Stimulated activated CD8-positive, alpha-beta memory T cell treated with anti-CD3 and anti-CD28 coated beads, Interleukin-15, amount 100 ng/mL, for 48 hours (primary cell): ENCODE measurements around the gene GPS1.

Source experiments
- DNase-seq, 2 donors: peaks; one replicate each; pipeline ENCODE4 v3.0.0-alpha.2; 2020; ENCODE audit warnings: low read depth in 2 of 2

GPS1 gene

GRCh38 chr17:82089723-82090548 lies 38.2 kb downstream of the GPS1 start:
- no peak for DNase-seq

DNA sequence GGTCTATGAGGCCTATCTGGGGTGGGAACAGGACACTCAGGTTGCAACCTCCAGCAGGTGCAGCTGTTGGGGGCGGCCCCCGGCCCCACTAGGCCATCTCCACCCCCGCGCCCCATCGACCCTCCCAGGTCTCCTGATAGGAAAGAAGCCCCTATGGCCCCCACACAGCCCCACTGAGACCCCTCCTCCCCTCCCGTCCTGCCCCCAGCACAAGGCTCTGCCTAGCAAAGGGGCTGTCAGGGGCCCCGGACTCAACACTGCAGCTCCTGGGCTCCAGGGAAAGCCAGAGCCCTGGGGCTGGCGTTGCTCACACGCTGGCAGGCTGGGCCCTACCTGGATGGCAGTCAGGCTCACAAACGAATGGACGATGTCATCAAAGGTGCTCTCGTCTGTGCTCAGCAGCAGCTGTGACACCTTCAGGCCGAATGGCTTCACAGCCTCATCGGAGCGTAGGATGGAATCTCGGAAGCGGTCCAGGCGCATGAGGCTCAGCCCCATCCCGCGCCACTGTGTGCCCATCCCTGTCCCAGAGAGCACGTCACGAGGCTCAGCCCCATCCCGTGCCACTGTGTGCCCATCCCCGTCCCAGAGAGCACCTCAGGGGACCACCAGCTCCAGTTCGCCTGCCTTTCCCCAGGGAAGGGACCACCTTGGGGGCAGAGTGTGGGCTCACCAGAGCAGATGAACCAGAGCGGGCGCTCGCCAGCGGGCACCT lies 39.0 kb downstream of the GPS1 start:
- DNase-seq, result no peak

DNA sequence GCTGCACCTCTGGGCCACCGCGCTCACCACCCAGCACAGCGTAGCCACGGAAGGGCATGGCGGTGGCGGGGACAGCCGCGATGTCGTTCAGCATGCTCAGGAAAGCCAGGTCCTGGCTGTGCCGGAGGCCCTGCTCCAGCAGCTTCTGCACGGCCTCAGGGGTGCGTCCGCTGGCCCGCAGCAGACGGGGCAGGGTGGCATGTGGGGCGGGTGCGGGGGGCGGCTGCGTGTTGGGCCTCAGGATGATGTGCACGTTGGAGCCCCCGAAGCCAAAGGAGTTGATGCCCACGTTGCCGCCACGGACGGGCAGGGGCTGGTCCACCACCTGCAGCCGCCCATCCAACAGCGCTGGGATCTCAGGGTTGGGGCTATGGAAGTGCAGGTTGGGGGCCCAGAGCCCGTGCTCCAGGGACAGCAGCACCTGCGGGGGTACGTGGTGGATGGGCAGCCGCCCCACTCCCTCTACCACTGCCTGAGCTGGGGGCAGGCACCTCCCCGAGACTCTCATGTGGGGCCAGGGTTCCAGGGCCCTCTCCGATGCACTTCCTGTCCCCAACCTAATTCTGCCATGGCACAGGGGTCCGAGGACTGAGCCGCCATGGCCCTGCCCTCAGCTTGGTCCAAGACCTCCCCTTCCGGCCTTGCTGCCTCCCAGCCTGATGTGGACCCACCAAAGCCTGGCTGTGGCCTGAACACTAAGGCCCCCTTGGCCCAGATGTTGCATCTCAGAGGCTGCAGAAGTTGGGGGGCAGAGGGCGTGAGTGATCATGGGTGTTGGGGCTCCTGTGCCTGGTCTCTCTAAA lies 39.8 kb downstream of the GPS1 start:
- DNase-seq, result no peak

DNA sequence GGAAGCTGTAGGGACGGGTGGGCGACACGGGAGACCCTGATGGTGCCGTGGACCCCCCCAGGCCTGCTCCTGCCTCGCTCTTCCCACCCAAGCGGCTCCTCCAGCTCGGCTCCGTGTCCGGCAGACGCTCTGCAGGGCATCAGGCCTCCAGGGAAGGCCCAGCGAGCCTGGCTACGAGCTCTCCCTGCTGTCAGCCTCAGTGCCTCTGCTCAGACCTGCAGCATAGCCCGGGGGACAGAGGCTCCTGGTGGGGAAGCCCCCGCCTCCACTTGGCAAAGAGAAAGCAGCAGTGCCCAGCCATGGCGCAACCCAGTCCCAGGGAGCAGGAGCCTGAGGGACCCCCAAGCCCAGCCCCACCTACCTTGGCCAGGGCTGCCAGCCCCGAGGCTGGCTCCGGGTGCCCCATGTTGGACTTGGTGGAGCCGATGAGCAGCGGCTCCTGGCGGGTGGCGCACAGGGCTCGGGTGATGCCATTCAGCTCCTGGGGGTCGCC lies 40.4 kb downstream of the GPS1 start:
- DNase-seq, result no peak

- no peak for DNase-seq
These were observed 40.9 kb downstream of the GPS1 start for GRCh38 chr17:82092628-82092994.

- DNase-seq, result no peak
These were observed 41.5 kb downstream of the GPS1 start for GRCh38 chr17:82092995-82093751.

GRCh38 chr17:82094931-82095776 lies 43.5 kb downstream of the GPS1 start:
- no peak for DNase-seq

DNA sequence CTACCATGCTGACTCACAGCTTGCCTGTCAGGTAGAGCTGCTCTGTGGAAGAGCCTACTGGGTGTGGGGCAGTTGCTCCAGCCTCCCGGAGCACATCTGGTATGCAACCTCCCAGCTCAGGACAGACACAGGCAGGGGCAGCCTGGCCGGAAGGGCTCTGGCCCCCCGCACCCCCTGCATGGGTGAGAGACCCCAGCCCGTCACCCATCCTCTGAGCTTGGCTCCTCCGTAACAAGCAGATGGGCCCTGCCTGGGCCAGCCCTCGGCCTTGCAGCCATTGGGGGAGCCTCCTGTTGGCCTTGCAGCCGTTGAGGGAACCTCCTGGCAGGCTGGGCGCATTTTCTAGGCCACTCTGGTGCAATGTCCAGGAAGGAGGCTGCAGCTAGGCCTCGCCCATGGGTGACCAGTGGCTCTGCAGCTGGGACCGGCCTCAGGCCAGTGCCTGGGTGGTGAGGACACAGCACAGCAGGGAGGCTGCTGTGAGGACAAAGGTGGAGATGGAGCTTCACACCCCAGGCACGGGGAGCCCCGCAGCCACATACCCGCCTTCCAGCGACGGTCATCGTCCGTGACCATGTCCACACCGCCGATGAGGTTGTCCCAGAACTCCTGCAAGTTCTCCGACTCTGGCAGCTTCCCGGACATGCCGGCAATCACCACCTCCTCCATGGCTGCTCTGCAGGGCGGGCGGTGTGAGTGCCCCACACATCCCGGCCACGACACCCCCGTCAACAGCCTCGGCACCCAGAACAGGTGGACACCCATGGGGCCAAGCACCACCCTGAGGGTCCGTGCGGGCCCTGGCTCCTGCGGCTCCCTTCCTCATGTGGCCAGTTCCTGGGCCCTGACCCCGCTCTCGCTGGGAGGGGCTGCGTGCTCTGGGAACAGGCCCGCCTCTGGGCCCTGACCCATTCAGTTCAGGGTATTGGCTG lies 44.3 kb downstream of the GPS1 start:
- no peak for DNase-seq

DNA sequence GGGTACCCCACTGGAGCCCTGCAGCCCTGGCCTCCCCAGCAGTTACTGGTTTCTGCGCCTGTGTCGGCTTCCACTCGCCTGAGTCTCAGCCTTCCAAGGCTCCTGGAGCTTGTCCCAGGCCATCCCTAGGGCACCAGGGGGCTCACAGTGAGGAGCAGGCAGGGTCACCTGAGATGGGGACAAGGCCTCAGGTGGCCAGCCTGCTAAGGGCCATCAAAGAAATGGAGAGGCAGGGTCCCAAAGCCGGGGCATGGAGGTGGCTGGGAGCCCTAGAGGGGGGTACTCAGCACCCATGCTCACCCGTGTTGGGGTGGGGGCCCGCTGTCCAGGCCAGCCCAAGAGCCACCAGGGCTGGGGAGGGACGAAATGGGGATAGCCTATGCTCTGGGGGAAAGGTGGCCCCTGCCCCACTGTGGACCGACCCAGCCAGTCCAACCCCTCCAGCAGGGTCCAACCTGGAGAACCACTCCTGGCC lies 45.0 kb downstream of the GPS1 start:
- no peak for DNase-seq

DNA sequence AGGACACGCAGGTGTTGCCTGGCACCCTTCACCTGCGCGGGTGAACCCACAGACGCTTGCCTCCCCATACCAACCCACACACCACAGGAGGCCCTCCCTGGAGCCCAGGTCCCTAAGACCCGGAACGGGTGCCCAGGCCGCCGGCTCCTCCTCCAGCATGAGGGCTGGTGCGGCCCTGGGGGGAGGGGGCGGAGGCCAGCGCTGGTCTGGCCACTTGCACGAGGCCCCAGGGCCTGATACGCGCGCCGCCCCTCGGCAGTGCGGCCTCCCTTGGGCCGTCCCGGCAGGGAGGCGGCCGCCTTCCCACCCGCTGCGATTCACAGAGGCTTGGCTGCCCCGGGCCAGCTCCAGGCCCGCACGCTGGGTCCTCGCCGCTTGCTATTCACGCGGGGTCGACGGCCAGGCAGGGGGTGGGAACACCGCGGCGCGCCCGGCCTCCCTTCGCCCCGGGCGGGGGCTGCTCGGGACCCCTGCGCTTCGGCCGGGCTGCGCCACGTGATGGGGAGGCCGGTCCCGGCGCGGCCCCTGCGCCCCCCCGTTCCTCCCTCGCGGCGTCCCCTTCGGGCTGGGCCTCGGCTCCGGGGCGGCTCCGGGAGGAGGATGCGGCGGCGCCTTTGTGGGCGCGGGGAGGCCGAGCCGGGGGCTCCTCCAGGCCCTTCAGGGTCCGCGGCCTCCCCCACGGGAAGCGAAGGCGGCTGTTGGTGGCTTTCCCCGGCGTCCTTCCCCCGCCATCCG lies 45.7 kb downstream of the GPS1 start:
- no peak for DNase-seq

- DNase-seq, result no peak
These were observed 46.1 kb downstream of the GPS1 start for GRCh38 chr17:82097919-82098168.

DNA sequence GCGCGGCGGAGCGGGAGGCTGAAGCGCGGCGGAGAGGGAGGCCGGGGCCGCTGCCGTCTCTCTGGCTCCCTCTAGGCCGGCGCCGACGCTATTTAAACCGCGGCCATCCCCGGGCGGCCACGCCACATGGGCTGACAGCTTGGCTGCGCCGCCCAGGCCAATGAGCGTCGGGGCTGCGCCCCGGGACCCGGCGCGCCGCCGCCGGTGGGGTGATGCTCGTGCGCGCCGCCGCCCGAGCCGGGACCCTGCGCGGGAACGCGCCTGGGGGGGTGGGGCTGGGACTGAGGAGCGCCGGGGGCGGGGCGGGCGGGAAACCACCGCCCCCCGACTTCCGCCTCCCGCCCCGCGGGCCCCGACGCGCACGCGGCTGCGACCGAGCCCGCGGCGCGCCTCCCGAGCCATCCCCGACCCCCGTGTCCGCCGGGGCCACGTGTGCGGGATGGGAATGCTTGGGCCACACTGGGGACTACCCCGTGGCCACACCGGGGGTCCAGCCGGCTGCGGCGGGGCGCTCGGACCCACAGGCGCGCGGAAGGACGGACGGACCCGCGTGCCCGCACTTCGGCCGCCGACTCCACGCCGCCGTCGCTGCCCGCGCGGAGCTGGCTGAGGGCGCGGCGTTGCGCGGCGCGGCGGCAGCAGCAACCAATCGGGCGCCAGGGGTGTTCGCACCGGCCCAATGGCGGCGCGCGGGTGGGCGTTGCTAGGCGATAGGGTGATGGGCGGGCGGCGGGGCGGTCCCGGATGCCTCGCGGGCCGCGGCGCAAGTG lies 46.7 kb downstream of the GPS1 start, which contains the start of gene FASN:
Gene FASN, minus strand, starts transcription at position 68 of the 770 bp plus-strand sequence. CDS start 1,791 bp downstream, outside the sequence.
- peak; percentile 92 to 94 for DNase-seq

DNA sequence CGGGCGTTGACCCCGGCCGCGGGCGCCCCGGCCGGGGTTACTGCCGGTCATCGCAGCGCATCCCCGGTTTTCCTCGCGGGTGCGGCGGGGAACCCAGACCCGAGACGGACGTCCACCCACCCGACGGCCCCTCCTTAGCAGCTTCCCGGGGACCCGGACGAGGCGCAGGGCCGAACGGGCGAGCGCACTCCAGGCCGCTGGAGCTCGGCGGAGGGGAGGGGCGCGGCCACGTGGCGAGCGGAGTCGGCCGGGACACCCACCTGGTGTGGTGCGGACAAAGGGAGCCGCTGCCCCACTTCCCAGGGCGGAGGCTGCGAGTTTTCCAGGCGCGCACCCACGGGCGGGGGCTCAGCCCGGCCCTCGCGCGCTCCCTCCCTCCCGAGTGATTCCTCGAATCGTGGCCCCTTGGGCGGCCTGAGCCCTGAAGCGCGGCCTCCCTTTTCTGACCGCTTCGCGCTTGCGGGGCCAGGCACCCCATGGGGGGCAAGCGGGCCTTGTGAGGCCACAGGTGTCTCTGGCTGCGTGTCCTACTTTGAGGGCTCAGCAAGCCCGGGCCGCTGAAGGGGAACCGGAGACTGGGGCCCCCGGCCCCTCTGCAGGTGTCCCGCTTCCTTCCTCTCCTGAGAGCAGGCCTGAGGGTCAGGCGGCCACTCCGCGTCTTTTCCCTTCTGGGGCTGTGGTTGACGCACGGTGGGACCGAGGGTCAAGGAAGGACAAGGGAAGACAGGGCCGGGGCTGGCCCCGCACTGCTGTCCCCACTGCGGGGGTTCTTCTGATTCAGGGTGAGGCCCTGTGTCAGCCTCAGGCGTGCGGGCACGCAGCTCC lies 47.5 kb downstream of the GPS1 start:
- DNase-seq, result no peak

- no peak for DNase-seq
These were observed 49.0 kb downstream of the GPS1 start for GRCh38 chr17:82100502-82101298.

GRCh38 chr17:82101301-82101715 lies 49.6 kb downstream of the GPS1 start:
- no peak for DNase-seq
